ENCODE measurements around the gene PLB1. TPM values are rescaled to one million over a fixed set of nuclear protein-coding genes. Genes with fewer than 3 reads are reported as not detected.

Gene PLB1
- total RNA-seq, 1 experiment from 2014 or later: 0.91 TPM

DNA sequence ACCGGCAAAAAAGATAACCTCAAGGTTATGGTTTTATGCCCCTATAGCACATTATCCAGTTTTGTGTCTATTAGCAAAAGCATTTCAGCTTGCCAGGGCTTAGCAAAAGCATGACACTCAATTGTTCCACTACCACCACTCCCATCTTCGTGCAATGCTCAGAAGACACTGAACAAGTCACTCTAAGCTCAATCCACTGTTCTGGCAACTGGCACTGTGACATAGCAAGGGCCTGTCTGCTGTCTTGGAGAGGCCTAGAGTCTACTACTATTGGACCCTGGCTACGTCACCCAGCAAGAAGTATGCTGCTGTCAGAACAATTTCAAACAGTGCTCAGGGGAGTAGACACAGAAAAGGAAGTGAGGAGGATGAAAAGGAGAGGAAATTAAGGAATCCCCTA lies 152.3 kb downstream of the PLB1 start:
- no peak overlapping the region for H3K27ac Mint-ChIP-seq (ENCODE audit: low read depth, unreplicated experiment)
- BruUV-seq (replicated peaks): no TSS peak
- CTCF ChIA-PET: no interaction called here

DNA sequence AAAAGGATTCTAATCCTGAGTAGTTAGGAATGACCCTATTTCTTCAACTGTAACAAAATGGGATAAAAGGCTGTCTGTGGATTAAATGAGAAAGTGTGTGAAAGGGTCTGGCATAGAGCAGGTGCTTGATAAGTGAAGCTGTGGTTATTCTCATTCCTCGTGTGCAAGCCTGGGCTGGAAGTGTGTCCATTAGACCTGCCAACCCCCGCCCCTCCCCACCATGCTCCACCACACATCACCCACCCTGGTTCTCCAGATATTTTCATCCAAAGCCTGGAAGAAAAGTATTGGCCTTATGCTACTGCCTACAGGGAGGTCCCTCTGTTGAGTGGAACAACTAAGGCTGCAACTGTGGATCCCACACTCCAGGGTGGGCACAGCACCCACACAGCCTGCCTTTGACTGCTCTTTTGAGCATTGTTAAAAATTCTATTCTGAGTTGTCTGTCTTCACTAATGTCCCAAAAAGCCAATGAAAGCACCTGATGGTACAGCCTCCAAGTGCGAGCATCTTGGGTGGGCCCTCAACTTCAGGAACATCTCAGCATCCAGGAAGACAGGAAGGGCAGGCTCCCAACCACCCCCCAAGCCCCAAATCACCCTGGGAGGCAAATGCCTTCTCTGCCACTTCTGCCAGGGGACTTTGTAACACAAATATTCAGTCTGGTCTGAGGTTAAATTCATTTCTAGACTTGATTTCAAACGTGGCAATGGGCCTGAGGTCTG lies 153.0 kb downstream of the PLB1 start:
- H3K4me3 Mint-ChIP-seq (ENCODE audit: unreplicated experiment): no peak overlapping the region
- no peak for DNase-seq (ENCODE audit: unreplicated experiment)
- POLR2A ChIA-PET: interaction anchor here (1.0 to 1.6 kb wide), 3 partner anchors 15 to 82 kb away, joined by 3 to 7 read pairs (median 5); no protein-coding TSS in a partner anchor
- no peaks in the 10 kb centered on the region for H3K27me3 Mint-ChIP-seq (ENCODE audit: insufficient read depth, unreplicated experiment)
- CTCF ChIA-PET: no interaction called here
- H3K4me1 Mint-ChIP-seq (ENCODE audit: insufficient read depth, unreplicated experiment): peaks cover 31% of the 10 kb centered on the region
- peak overlapping the region; percentile 73 for H3K27ac Mint-ChIP-seq (ENCODE audit: low read depth, unreplicated experiment)
- TF ChIP-seq, protein P1, sequence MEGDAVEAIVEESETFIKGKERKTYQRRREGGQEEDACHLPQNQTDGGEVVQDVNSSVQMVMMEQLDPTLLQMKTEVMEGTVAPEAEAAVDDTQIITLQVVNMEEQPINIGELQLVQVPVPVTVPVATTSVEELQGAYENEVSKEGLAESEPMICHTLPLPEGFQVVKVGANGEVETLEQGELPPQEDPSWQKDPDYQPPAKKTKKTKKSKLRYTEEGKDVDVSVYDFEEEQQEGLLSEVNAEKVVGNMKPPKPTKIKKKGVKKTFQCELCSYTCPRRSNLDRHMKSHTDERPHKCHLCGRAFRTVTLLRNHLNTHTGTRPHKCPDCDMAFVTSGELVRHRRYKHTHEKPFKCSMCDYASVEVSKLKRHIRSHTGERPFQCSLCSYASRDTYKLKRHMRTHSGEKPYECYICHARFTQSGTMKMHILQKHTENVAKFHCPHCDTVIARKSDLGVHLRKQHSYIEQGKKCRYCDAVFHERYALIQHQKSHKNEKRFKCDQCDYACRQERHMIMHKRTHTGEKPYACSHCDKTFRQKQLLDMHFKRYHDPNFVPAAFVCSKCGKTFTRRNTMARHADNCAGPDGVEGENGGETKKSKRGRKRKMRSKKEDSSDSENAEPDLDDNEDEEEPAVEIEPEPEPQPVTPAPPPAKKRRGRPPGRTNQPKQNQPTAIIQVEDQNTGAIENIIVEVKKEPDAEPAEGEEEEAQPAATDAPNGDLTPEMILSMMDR (IDR thresholded peaks at IDR 0.05; ENCODE audit: unreplicated experiment): no peak
- H3K9me3 Mint-ChIP-seq (ENCODE audit: unreplicated experiment): no peaks in the 10 kb centered on the region
- no TSS peak for BruUV-seq (replicated peaks)
- intact Hi-C loops (cut with micrococcal nuclease): no loop called here
- no peaks in the 10 kb centered on the region for H3K36me3 Mint-ChIP-seq (ENCODE audit: insufficient read depth, unreplicated experiment)

More for the DNA sequence above, 152.3 kb downstream of the PLB1 start:
- no peaks in the 10 kb centered on the region for H3K36me3 Mint-ChIP-seq (ENCODE audit: insufficient read depth, unreplicated experiment)
- intact Hi-C loops (cut with micrococcal nuclease): no loop called here
- no peaks in the 10 kb centered on the region for H3K27me3 Mint-ChIP-seq (ENCODE audit: insufficient read depth, unreplicated experiment)
- no peak overlapping the region for H3K4me3 Mint-ChIP-seq (ENCODE audit: unreplicated experiment)
- peaks cover 37% of the 10 kb centered on the region for H3K4me1 Mint-ChIP-seq (ENCODE audit: insufficient read depth, unreplicated experiment)
- POLR2A ChIA-PET: interaction anchor here (1.4 kb wide), 1 partner anchor 15 kb away, joined by 5 read pairs; no protein-coding TSS in a partner anchor
- TF ChIP-seq, protein P1 (IDR thresholded peaks at IDR 0.05; ENCODE audit: unreplicated experiment): no peak
- no peaks in the 10 kb centered on the region for H3K9me3 Mint-ChIP-seq (ENCODE audit: unreplicated experiment)
- no peak for DNase-seq (ENCODE audit: unreplicated experiment)

DNA sequence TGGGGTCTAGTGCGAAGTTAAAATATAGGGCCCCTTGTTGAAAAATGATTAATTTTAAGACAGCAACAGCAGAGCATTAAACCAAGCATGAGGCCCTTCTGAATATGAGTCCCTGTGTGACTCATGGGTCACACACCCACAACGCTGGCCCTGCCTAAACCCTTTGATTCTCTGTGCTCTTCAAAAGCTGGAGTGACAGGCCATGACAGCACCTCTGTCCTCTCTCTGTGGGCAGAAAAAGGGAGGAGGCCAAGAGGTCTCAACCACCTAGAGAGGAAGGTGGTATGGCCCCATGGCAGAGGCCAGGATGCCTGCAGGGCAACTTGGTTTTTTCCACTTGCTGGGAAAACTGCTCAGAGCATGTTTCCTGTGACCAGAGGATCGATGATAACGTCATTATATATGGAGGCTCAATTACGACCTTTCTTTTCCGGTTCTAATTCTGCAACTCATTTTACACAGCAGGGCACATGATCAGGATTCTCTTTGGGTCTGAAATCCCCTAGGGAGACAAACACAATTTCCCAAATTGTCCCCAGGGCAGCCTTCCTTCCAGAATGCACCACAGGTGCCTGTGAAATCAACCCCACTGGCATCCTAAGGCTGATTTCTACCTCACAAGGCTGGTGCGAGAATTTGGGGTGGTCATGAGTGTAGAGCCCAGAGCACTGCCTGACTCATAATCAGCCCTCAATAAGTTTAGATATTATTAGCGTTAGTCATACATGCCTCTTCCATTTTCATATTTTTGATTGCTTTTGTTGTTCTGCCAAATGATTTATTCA lies 153.8 kb downstream of the PLB1 start:
- POLR2A ChIA-PET: interaction anchor here (1.0 to 1.6 kb wide), 3 partner anchors 28 to 83 kb away, joined by 3 to 7 read pairs (median 6); no protein-coding TSS in a partner anchor

DNA sequence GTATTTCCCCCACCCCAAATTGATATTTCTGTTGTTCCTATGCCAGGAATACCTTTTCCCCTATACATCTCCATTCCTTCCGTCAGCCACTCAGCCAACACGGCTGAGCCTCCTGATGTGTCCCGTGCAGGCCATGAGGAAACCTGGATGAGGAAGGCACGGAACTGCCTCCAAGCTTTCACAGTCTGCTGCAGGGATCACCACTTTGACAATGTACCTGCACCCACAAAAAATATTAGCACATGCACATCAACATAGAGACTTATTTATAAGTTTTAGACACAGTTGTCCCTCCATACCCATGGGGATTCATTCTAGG lies 154.4 kb downstream of the PLB1 start:
- peaks cover 34% of the 10 kb centered on the region for H3K4me1 Mint-ChIP-seq (ENCODE audit: insufficient read depth, unreplicated experiment)

More for the DNA sequence above, 153.8 kb downstream of the PLB1 start:
- Mint-ChIP-seq H3K4me3 (ENCODE audit: unreplicated experiment) (no peak overlapping the region), H3K27me3 (ENCODE audit: insufficient read depth, unreplicated experiment) (no peaks in the 10 kb centered on the region), H3K27ac (ENCODE audit: low read depth, unreplicated experiment) (peak overlapping the region; percentile 73), H3K4me1 (ENCODE audit: insufficient read depth, unreplicated experiment) (peaks cover 31% of the 10 kb centered on the region), H3K36me3 (ENCODE audit: insufficient read depth, unreplicated experiment) (no peaks in the 10 kb centered on the region), H3K9me3 (ENCODE audit: unreplicated experiment) (no peaks in the 10 kb centered on the region)
- CTCF ChIA-PET: no interaction called here
- BruUV-seq (replicated peaks): no TSS peak
- DNase-seq (ENCODE audit: unreplicated experiment): peak; percentile 51
- TF ChIP-seq, protein P1 (IDR thresholded peaks at IDR 0.05; ENCODE audit: unreplicated experiment): no peak
- intact Hi-C loops (cut with micrococcal nuclease): no loop called here

More for the DNA sequence above, 154.4 kb downstream of the PLB1 start:
- TF ChIP-seq, protein P1 (IDR thresholded peaks at IDR 0.05; ENCODE audit: unreplicated experiment): no peak
- Mint-ChIP-seq H3K4me3 (ENCODE audit: unreplicated experiment) (no peak overlapping the region), H3K9me3 (ENCODE audit: unreplicated experiment) (no peaks in the 10 kb centered on the region), H3K27ac (ENCODE audit: low read depth, unreplicated experiment) (peak overlapping the region; percentile 73), H3K36me3 (ENCODE audit: insufficient read depth, unreplicated experiment) (no peaks in the 10 kb centered on the region), H3K27me3 (ENCODE audit: insufficient read depth, unreplicated experiment) (no peaks in the 10 kb centered on the region)
- BruUV-seq (replicated peaks): no TSS peak
- POLR2A ChIA-PET: interaction anchor here (1.6 kb wide), 2 partner anchors 28 to 66 kb away, joined by 6 to 7 read pairs; no protein-coding TSS in a partner anchor
- DNase-seq (ENCODE audit: unreplicated experiment): no peak
- intact Hi-C loops (cut with micrococcal nuclease): no loop called here
- CTCF ChIA-PET: no interaction called here
